MCF 10A (cell line): ENCODE measurements around the gene UBE2QL1. TPM values are rescaled to one million over a fixed set of nuclear protein-coding genes. Genes with fewer than 3 reads are reported as not detected.

Experiments used
- BruUV-seq: library from RNA; stranded (reverse); fragments of 400-500 nt; replicated peaks from 2 replicates; lab custom pipeline; 2021; lab: Mats Ljungman, UMichigan
- CTCF ChIA-PET: fragments of 300-600 bp; sonication (Branson Sonifier 250); formaldehyde crosslinking; extraction: SDS; loops from one replicate; lab custom pipeline; 2021; ENCODE audit warnings: antibody characterized with exemption, inconsistent platforms; lab: Yijun Ruan, JAX
- POLR2A ChIA-PET: fragments of 300-600, 350-650 bp; sonication (Branson Sonifier 250); formaldehyde crosslinking; extraction: SDS; loops from one replicate; lab custom pipeline; 2020; ENCODE audit warnings: antibody characterized with exemption, inconsistent platforms; lab: Yijun Ruan, JAX
- DNase-seq: peaks from one replicate; pipeline ENCODE4 v3.0.0-alpha.2; 2018; ENCODE audit not compliant: unreplicated experiment
- H3K27ac Mint-ChIP-seq: one replicate; pipeline ENCODE4 v1.8.0; 2022; ENCODE audit warnings: mild to moderate bottlenecking, low read depth, mixed read lengths; ENCODE audit not compliant: unreplicated experiment
- H3K27me3 Mint-ChIP-seq: one replicate; pipeline ENCODE4 v1.8.0; 2022; ENCODE audit warnings: mixed read lengths; ENCODE audit not compliant: insufficient read depth, unreplicated experiment
- H3K36me3 Mint-ChIP-seq: one replicate; pipeline ENCODE4 v1.8.0; 2022; ENCODE audit warnings: mild to moderate bottlenecking, moderate library complexity, mixed read lengths; ENCODE audit not compliant: insufficient read depth, unreplicated experiment
- H3K4me1 Mint-ChIP-seq: one replicate; pipeline ENCODE4 v1.8.0; 2022; ENCODE audit warnings: mixed read lengths; ENCODE audit not compliant: insufficient read depth, unreplicated experiment
- H3K4me3 Mint-ChIP-seq: one replicate; pipeline ENCODE4 v1.8.0; 2022; ENCODE audit warnings: mild to moderate bottlenecking, moderate library complexity, mixed read lengths; ENCODE audit not compliant: unreplicated experiment
- H3K9me3 Mint-ChIP-seq: one replicate; pipeline ENCODE4 v1.8.0; 2022; ENCODE audit warnings: mixed read lengths; ENCODE audit not compliant: unreplicated experiment
- intact Hi-C: fragments of 100-400 bp; cut with micrococcal nuclease; formaldehyde crosslinking; loops from 2 replicates; pipeline ENCODE4 v1.14.1; 2022
- total RNA-seq: library from RNA; stranded (reverse); gene quantifications from 2 replicates; pipeline ENCODE4 v1.2.3, GENCODE V29; 2022
- TF ChIP-seq, protein P1 (sequence below): fragments of 200-600 bp; IDR thresholded peaks from one replicate; pipeline ENCODE4 v1.8.0; 2022; ENCODE audit warnings: antibody characterized with exemption, mild to moderate bottlenecking; ENCODE audit not compliant: unreplicated experiment

UBE2QL1 gene
- total RNA-seq, 1 experiment from 2014 or later = not detected

DNA sequence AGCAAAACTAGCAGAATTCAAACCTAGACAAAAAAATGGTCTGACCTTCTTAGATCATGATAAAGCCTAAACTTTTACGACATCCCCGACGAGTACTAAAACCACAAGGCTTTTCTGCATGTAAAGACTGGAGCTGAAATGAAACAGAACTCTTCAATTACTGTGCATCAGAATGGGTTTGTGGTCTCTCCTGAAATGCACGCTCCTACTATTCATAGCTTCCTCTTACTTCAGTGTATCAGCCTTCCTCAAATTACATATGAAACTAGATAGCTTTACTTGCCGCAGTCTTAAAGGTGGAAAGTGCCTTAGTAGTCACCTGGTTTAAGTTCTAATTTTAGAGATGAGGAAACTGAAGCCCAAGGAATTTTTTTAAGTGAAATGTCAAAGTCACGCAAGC, 45.7 kb upstream of the UBE2QL1 start:
- ChIA-PET POLR2A (no interaction called here), CTCF (interaction anchor here (0.7 to 0.8 kb wide), 2 partner anchors 32 to 783 kb away, joined by 3 read pairs; no protein-coding TSS in a partner anchor)
- H3K36me3 Mint-ChIP-seq = peaks cover 6% of the 10 kb centered on the region
- H3K27me3 Mint-ChIP-seq = no peaks in the 10 kb centered on the region
- H3K4me1 Mint-ChIP-seq = peaks cover 13% of the 10 kb centered on the region
- BruUV-seq = no TSS peak
- no peaks in the 10 kb centered on the region for H3K9me3 Mint-ChIP-seq
- no peak overlapping the region for H3K4me3 Mint-ChIP-seq
- H3K27ac Mint-ChIP-seq = no peak overlapping the region
- DNase-seq = no peak
- TF ChIP-seq, protein P1, sequence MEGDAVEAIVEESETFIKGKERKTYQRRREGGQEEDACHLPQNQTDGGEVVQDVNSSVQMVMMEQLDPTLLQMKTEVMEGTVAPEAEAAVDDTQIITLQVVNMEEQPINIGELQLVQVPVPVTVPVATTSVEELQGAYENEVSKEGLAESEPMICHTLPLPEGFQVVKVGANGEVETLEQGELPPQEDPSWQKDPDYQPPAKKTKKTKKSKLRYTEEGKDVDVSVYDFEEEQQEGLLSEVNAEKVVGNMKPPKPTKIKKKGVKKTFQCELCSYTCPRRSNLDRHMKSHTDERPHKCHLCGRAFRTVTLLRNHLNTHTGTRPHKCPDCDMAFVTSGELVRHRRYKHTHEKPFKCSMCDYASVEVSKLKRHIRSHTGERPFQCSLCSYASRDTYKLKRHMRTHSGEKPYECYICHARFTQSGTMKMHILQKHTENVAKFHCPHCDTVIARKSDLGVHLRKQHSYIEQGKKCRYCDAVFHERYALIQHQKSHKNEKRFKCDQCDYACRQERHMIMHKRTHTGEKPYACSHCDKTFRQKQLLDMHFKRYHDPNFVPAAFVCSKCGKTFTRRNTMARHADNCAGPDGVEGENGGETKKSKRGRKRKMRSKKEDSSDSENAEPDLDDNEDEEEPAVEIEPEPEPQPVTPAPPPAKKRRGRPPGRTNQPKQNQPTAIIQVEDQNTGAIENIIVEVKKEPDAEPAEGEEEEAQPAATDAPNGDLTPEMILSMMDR = no peak
- intact Hi-C loops = no loop called here

DNA sequence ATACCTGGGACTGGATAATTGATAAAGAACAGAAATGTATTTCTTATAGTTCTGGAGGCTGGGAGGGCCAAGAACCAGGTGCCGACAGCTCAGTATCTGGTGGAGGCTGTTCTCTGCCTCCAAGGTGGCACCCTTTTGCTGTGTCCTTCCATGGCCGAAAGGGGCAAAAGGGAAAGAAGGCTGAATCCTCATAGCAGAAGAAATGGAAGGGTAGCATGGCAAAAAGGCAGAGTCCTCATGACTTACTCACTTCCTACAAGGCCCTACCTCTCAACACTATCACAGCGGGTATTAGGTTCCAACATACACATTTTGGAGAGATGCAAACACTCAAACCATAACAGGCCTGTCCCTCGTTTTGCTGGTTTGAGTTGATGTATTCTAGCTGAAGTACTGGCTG, 45.2 kb upstream of the UBE2QL1 start:
- DNase-seq = no peak
- BruUV-seq = no TSS peak
- TF ChIP-seq, protein P1 = no peak
- Mint-ChIP-seq H3K9me3 (no peaks in the 10 kb centered on the region), H3K4me3 (no peak overlapping the region), H3K27ac (no peak overlapping the region), H3K4me1 (peaks cover 13% of the 10 kb centered on the region), H3K36me3 (peaks cover 6% of the 10 kb centered on the region), H3K27me3 (no peaks in the 10 kb centered on the region)
- ChIA-PET POLR2A (interaction anchor here (0.5 kb wide), 1 partner anchor 296 kb away, joined by 3 read pairs; no protein-coding TSS in a partner anchor), CTCF (no interaction called here)
- intact Hi-C loops = no loop called here

DNA sequence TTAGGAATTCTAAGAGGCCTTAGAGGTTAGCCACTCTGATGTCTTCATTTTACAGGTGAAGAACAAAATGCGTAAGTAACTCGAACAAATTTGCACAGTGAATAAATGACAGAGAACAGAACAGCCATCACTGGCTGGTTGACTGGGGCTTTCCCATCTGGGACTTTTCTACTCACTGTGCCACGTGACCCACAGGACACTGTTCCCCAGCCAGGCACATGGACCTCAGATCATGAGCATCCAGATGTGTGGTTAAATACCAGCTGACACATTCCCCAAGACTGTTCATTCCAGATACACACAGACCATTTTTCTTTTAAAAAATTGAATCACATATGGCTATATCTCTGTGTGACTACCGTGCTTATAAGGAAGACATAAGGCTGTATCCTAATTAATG, 44.5 kb upstream of the UBE2QL1 start:
- POLR2A ChIA-PET = no interaction called here
- DNase-seq = no peak
- intact Hi-C loops = no loop called here
- TF ChIP-seq, protein P1 = no peak
- Mint-ChIP-seq H3K36me3 (peaks cover 6% of the 10 kb centered on the region), H3K27ac (no peak overlapping the region), H3K27me3 (no peaks in the 10 kb centered on the region), H3K4me1 (peaks cover 13% of the 10 kb centered on the region), H3K9me3 (no peaks in the 10 kb centered on the region), H3K4me3 (no peak overlapping the region)
- CTCF ChIA-PET = interaction anchor here (0.5 to 0.6 kb wide), 2 partner anchors 14 to 1451 kb away, joined by 3 to 4 read pairs; no protein-coding TSS in a partner anchor
- no TSS peak for BruUV-seq

DNA sequence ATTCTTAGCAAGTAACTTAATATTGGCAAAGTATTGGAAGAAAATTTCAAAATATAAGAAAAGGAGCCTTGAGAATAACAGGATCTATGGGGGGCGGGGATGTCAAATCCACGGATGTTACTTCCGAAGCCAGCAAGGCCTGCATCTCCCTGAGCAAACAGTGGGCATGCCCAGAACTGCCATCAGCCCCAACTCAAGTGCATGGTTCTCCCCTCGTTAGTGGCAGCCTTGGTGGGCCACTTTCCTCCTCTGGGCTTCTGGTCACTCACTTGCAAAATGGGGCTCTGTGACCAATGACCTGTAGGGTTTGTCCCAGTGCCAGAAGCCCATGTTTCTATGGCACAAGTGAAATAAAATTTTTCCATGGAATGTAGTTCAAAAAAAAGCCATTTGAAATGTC, 43.1 kb upstream of the UBE2QL1 start:
- H3K36me3 Mint-ChIP-seq = peaks cover 6% of the 10 kb centered on the region
- intact Hi-C loops = no loop called here
- no peaks in the 10 kb centered on the region for H3K9me3 Mint-ChIP-seq
- no peak overlapping the region for H3K27ac Mint-ChIP-seq
- H3K4me1 Mint-ChIP-seq = peaks cover 5% of the 10 kb centered on the region
- no peak for DNase-seq
- CTCF ChIA-PET = no interaction called here
- TF ChIP-seq, protein P1 = no peak
- no TSS peak for BruUV-seq
- no peak overlapping the region for H3K4me3 Mint-ChIP-seq
- POLR2A ChIA-PET = no interaction called here
- no peaks in the 10 kb centered on the region for H3K27me3 Mint-ChIP-seq
